Lung (tissue), 12 donors: ENCODE data around the gene PDZD2. TPM values are rescaled to one million over a fixed set of nuclear protein-coding genes. Genes with fewer than 3 reads are reported as not detected.

Experiments used
- ATAC-seq: fragments of 200-7000 bp; cut with Tn5 transposase; one replicate; pipeline ENCODE4 v1.9.1; 2020; ENCODE audit warnings: moderate number of reproducible peaks; ENCODE audit not compliant: insufficient read depth, low FRiP score
- DNase-seq, 3 donors: peaks; one replicate each; pipeline ENCODE4 v3.0.0-alpha.2; 2013 to 2017
- H3K27ac ChIP-seq, 2 donors: one replicate each; pipeline ENCODE4 v1.5.1; 2013; ENCODE audit warnings: mild to moderate bottlenecking in 2 of 2, moderate library complexity in 2 of 2, control low read depth in 1 of 2, inconsistent platforms in 1 of 2, low read depth in 1 of 2, low read length in 1 of 2
- H3K27me3 ChIP-seq, 3 donors: one replicate each; pipeline ENCODE4 v1.5.1; 2013; ENCODE audit warnings: low read length in 2 of 3; ENCODE audit not compliant: control insufficient read depth in 3 of 3, insufficient read depth in 3 of 3
- H3K36me3 ChIP-seq, 4 donors: one replicate each; pipeline ENCODE4 v1.5.1; 2013; ENCODE audit warnings: low read length in 4 of 4, mild to moderate bottlenecking in 1 of 4, moderate library complexity in 1 of 4; ENCODE audit not compliant: control insufficient read depth in 4 of 4, insufficient read depth in 4 of 4
- H3K4me1 ChIP-seq, 5 donors: one replicate each; pipeline ENCODE4 v1.5.1; 2013; ENCODE audit warnings: low read length in 5 of 5, mild to moderate bottlenecking in 2 of 5, moderate library complexity in 1 of 5; ENCODE audit not compliant: control insufficient read depth in 5 of 5, insufficient read depth in 5 of 5
- H3K4me3 ChIP-seq: one replicate; pipeline ENCODE4 v1.5.1; 2013; ENCODE audit warnings: mild to moderate bottlenecking, control low read depth, moderate library complexity
- H3K9ac ChIP-seq, 2 donors: one replicate each; pipeline ENCODE4 v1.5.1; 2013; ENCODE audit warnings: low read length in 2 of 2, control low read depth in 1 of 2; ENCODE audit not compliant: insufficient read depth in 1 of 2
- H3K9me3 ChIP-seq, 4 donors: one replicate each; pipeline ENCODE4 v1.5.1; 2013; ENCODE audit warnings: low read length in 3 of 4, mild to moderate bottlenecking in 1 of 4, moderate library complexity in 1 of 4; ENCODE audit not compliant: control insufficient read depth in 4 of 4, insufficient read depth in 3 of 4
- CTCF ChIP-seq: IDR thresholded peaks from 2 replicates; pipeline ENCODE4 v1.5.1; 2012; ENCODE audit warnings: mild to moderate bottlenecking; ENCODE audit errors: control extremely low read depth, extremely low read depth
- WGBS, 2 donors: extraction: QIAGEN DNeasy Blood & Tissue Kit; methylation state at CpG; one replicate each; pipeline ENCODE4 v1.1.7; 2013; 5-methylcytosine and 5-hydroxymethylcytosine counted together
- polyA plus RNA-seq, 2 donors: library from polyadenylated mRNA; stranded (reverse); fragments of 200-250 nt; gene quantifications; one replicate each; pipeline ENCODE4 v1.2.1, GENCODE V29; 2013
- total RNA-seq, 2 donors: library from RNA; depleted of rRNA in 1 of 2; stranded (reverse); fragments of >200 nt in 1 of 2; gene quantifications; one replicate each; pipeline ENCODE4 v1.2.1, GENCODE V29; 2014 to 2021
- donor health status: control.
- donor health status: control.
- donor health status: Bipolar disorder and iron deficiency.
- donor health status: healthy.
- donor health status: DM: yes; HTN: yes; CAD: no.

PDZD2 gene
- total and polyA plus RNA-seq, 4 donors, result 9.2 to 56.3 (median 24.8) TPM

GRCh38 chr5:32082701-32083100 is 443.8 kb downstream of the PDZD2 start:
- H3K9me3 ChIP-seq, result no peaks in the 10 kb centered on the region
- no peak overlapping the region for H3K9ac ChIP-seq
- DNase-seq (peak in 1 of 3 donors; percentile 30), ATAC-seq (no peak)
- no peak overlapping the region for H3K27ac ChIP-seq
- TF ChIP-seq CTCF, result no peak
- H3K36me3 ChIP-seq, result peaks cover 0 to 10% (median 0%) of the 10 kb centered on the region in 4 donors
- 84 to 88% methylated on average over 4 of the region's 4 CpGs for WGBS, 2 donors
- peaks cover 0 to 3% (median 0%) of the 10 kb centered on the region in 5 donors for H3K4me1 ChIP-seq
- H3K4me3 ChIP-seq, result no peak overlapping the region
- H3K27me3 ChIP-seq, result no peaks in the 10 kb centered on the region

GRCh38 chr5:32083981-32084430 is 445.1 kb downstream of the PDZD2 start:
- Histone ChIP-seq H3K9ac (no peak overlapping the region), H3K36me3 (peaks cover 0 to 23% (median 0%) of the 10 kb centered on the region in 4 donors), H3K4me3 (no peak overlapping the region), H3K27me3 (no peaks in the 10 kb centered on the region), H3K27ac (no peak overlapping the region), H3K4me1 (peaks cover 0 to 3% (median 0%) of the 10 kb centered on the region in 5 donors), H3K9me3 (no peaks in the 10 kb centered on the region)
- ATAC-seq (no peak), DNase-seq (no peak)
- 73 to 74% methylated on average over 10 of the region's 10 CpGs for WGBS, 2 donors
- no peak for TF ChIP-seq CTCF

- 93 to 95% methylated on average over 24 of the region's 24 CpGs for WGBS, 2 donors
- no peak for TF ChIP-seq CTCF
- no peak overlapping the region for H3K9ac ChIP-seq
Observed at GRCh38 chr5:32087086-32088082, 448.5 kb downstream of the PDZD2 start.

More at GRCh38 chr5:32087086-32088082, 448.5 kb downstream of the PDZD2 start:
- Histone ChIP-seq H3K36me3 (peaks cover 0 to 37% (median 0%) of the 10 kb centered on the region in 4 donors), H3K4me3 (no peak overlapping the region), H3K27me3 (no peaks in the 10 kb centered on the region), H3K9me3 (no peaks in the 10 kb centered on the region), H3K27ac (no peak overlapping the region), H3K4me1 (peaks cover 0 to 3% (median 0%) of the 10 kb centered on the region in 5 donors)
- DNase-seq, result no peak
- no peak for ATAC-seq
